Activated CD8-positive, alpha-beta T cell treated with anti-CD3 and anti-CD28 coated beads for 36 hours (primary cell): ENCODE data around the gene OR7C1. TPM values are rescaled to one million over a fixed set of nuclear protein-coding genes. Genes with fewer than 3 reads are reported as not detected.
A peak's percentile ranks its signal among the peaks of the same experiment; 100 is the strongest.
"Not testable (repeated sequence)": the region's sequence is repeated elsewhere in the genome, so short reads cannot be mapped to it uniquely, and the experiment has no call there.

Source experiments
- ATAC-seq: fragments of 200-7000 bp; cut with Tn5 transposase; one replicate; pipeline ENCODE4 v1.10.0; 2021; ENCODE audit warnings: mild to moderate bottlenecking, moderate library complexity
- CTCF ChIA-PET: fragments of 350-600 bp; sonication (Branson Sonifier 250); formaldehyde crosslinking; loops from one replicate; lab custom pipeline; 2021; ENCODE audit warnings: antibody characterized with exemption; lab: Charles Lee
- POLR2A ChIA-PET: fragments of 350-600 bp; sonication (Branson Sonifier 250); formaldehyde crosslinking; loops from one replicate; lab custom pipeline; 2021; ENCODE audit warnings: antibody characterized with exemption; lab: Charles Lee
- DNase-seq: peaks from one replicate; pipeline ENCODE4 v3.0.0-alpha.2; 2020
- H3K27ac Mint-ChIP-seq: one replicate; pipeline ENCODE4 v1.8.0; 2021; ENCODE audit warnings: mild to moderate bottlenecking, mixed read lengths
- H3K27me3 Mint-ChIP-seq: one replicate; pipeline ENCODE4 v1.8.0; 2021; ENCODE audit warnings: mixed read lengths
- H3K36me3 Mint-ChIP-seq: one replicate; pipeline ENCODE4 v1.8.0; 2021; ENCODE audit warnings: low read depth, mixed read lengths
- H3K4me1 Mint-ChIP-seq: one replicate; pipeline ENCODE4 v1.8.0; 2021; ENCODE audit warnings: low read depth, mixed read lengths
- H3K4me3 Mint-ChIP-seq: one replicate; pipeline ENCODE4 v1.8.0; 2021; ENCODE audit warnings: mild to moderate bottlenecking, moderate library complexity, mixed read lengths
- H3K9me3 Mint-ChIP-seq: one replicate; pipeline ENCODE4 v1.8.0; 2021; ENCODE audit warnings: mixed read lengths
- CTCF ChIP-seq: fragments of 200-600 bp; IDR thresholded peaks from one replicate; pipeline ENCODE4 v1.8.0; 2022; ENCODE audit warnings: antibody characterized with exemption, mild to moderate bottlenecking
- intact Hi-C: fragments of 100-400 bp; cut with micrococcal nuclease; formaldehyde crosslinking; loops from one replicate; pipeline ENCODE4 v1.10.0; 2022
- total RNA-seq, 2 experiments: library from RNA; stranded (reverse); gene quantifications; one replicate each; pipeline ENCODE4 v1.2.3, GENCODE V29; 2021

Gene OR7C1
- total RNA-seq, 2 experiments from 2014 or later: not detected

GRCh38 chr19:14786421-14786851 is 48.5 kb downstream of the OR7C1 start:
- TF ChIP-seq CTCF: peak; percentile 92
- POLR2A ChIA-PET: no interaction called here
- Mint-ChIP-seq H3K4me1 (peaks cover 16% of the 10 kb centered on the region), H3K27ac (no peak overlapping the region), H3K9me3 (no peaks in the 10 kb centered on the region), H3K4me3 (no peak overlapping the region), H3K27me3 (peaks cover 13% of the 10 kb centered on the region), H3K36me3 (no peaks in the 10 kb centered on the region)
- intact Hi-C loops: no loop called here
- CTCF ChIA-PET: interaction anchor here (0.6 to 2.4 kb wide), 21 partner anchors 9 to 1497 kb away, joined by 3 to 13 read pairs (median 4); partner anchors contain the start of gene ADGRE2
- ATAC-seq: no peak
- peak; percentile 45 for DNase-seq

- CTCF ChIA-PET: interaction anchor here (1.1 to 2.4 kb wide), 7 partner anchors 8 to 307 kb away, joined by 3 to 13 read pairs (median 5); partner anchors contain the start of gene ADGRE2
Measured at GRCh38 chr19:14785102-14785793, 49.7 kb downstream of the OR7C1 start.

GRCh38 chr19:14784730-14785101 is 50.3 kb downstream of the OR7C1 start:
- not testable (repeated sequence) for H3K36me3 Mint-ChIP-seq
- ATAC-seq: peak; percentile 76

More at GRCh38 chr19:14785102-14785793, 49.7 kb downstream of the OR7C1 start:
- peak overlapping the region; percentile 21 for H3K27ac Mint-ChIP-seq
- H3K4me1 Mint-ChIP-seq: peaks cover 16% of the 10 kb centered on the region
- H3K4me3 Mint-ChIP-seq, H3K9me3 Mint-ChIP-seq, POLR2A ChIA-PET, intact Hi-C loops, H3K36me3 Mint-ChIP-seq: not testable (repeated sequence)
- DNase-seq: peak; percentile 16
- peaks cover 13% of the 10 kb centered on the region for H3K27me3 Mint-ChIP-seq
- ATAC-seq: peak; percentile 72

GRCh38 chr19:14783410-14783998 is 51.5 kb downstream of the OR7C1 start:
- Mint-ChIP-seq H3K27me3 (peaks cover 16% of the 10 kb centered on the region), H3K4me1 (peaks cover 16% of the 10 kb centered on the region)
- DNase-seq, H3K4me3 Mint-ChIP-seq, ATAC-seq, intact Hi-C loops, CTCF ChIA-PET, H3K9me3 Mint-ChIP-seq, POLR2A ChIA-PET, H3K27ac Mint-ChIP-seq, H3K36me3 Mint-ChIP-seq: not testable (repeated sequence)

More at GRCh38 chr19:14784730-14785101, 50.3 kb downstream of the OR7C1 start:
- H3K9me3 Mint-ChIP-seq, POLR2A ChIA-PET, H3K27ac Mint-ChIP-seq, intact Hi-C loops, H3K4me3 Mint-ChIP-seq: not testable (repeated sequence)
- CTCF ChIA-PET: interaction anchor here (2.2 to 2.4 kb wide), 2 partner anchors 8 to 11 kb away, joined by 10 to 13 read pairs; partner anchors contain the start of gene ADGRE2
- Mint-ChIP-seq H3K27me3 (peaks cover 13% of the 10 kb centered on the region), H3K4me1 (peaks cover 16% of the 10 kb centered on the region)
- peak; percentile 74 for DNase-seq

GRCh38 chr19:14782626-14783409 is 52.2 kb downstream of the OR7C1 start:
- TF ChIP-seq CTCF: no peak
- no peak overlapping the region for H3K4me3 Mint-ChIP-seq
- H3K4me1 Mint-ChIP-seq: peaks cover 16% of the 10 kb centered on the region
- no peaks in the 10 kb centered on the region for H3K36me3 Mint-ChIP-seq
- H3K9me3 Mint-ChIP-seq: no peaks in the 10 kb centered on the region
- DNase-seq (no peak), ATAC-seq (no peak)
- ChIA-PET POLR2A (no interaction called here), CTCF (no interaction called here)
- intact Hi-C loops: no loop called here
- peaks cover 17% of the 10 kb centered on the region for H3K27me3 Mint-ChIP-seq
- H3K27ac Mint-ChIP-seq: no peak overlapping the region

- ATAC-seq, POLR2A ChIA-PET, H3K4me3 Mint-ChIP-seq, H3K9me3 Mint-ChIP-seq, CTCF ChIA-PET, H3K36me3 Mint-ChIP-seq, intact Hi-C loops, H3K27ac Mint-ChIP-seq, DNase-seq: not testable (repeated sequence)
- Mint-ChIP-seq H3K4me1 (peaks cover 16% of the 10 kb centered on the region), H3K27me3 (peaks cover 23% of the 10 kb centered on the region)
Measured at GRCh38 chr19:14781713-14782536, 53.1 kb downstream of the OR7C1 start.

GRCh38 chr19:14780622-14781225 is 54.3 kb downstream of the OR7C1 start:
- H3K4me3 Mint-ChIP-seq, intact Hi-C loops, H3K27ac Mint-ChIP-seq, H3K36me3 Mint-ChIP-seq, ATAC-seq, DNase-seq, POLR2A ChIA-PET, CTCF ChIA-PET, H3K9me3 Mint-ChIP-seq: not testable (repeated sequence)
- peaks cover 30% of the 10 kb centered on the region for H3K27me3 Mint-ChIP-seq
- peaks cover 15% of the 10 kb centered on the region for H3K4me1 Mint-ChIP-seq
